SIG-M5 treated with dmso at 0.1 percent for 504 hours (cell line): ENCODE data around the gene CLCNKA.
"Not testable (repeated sequence)": the region's sequence is repeated elsewhere in the genome, so short reads cannot be mapped to it uniquely, and the experiment has no call there.

Source experiments
- DNase-seq: peaks from one replicate; lab custom pipeline; 2025; ENCODE audit not compliant: unreplicated experiment; lab: John Stamatoyannopoulos, UW

CLCNKA gene

DNA sequence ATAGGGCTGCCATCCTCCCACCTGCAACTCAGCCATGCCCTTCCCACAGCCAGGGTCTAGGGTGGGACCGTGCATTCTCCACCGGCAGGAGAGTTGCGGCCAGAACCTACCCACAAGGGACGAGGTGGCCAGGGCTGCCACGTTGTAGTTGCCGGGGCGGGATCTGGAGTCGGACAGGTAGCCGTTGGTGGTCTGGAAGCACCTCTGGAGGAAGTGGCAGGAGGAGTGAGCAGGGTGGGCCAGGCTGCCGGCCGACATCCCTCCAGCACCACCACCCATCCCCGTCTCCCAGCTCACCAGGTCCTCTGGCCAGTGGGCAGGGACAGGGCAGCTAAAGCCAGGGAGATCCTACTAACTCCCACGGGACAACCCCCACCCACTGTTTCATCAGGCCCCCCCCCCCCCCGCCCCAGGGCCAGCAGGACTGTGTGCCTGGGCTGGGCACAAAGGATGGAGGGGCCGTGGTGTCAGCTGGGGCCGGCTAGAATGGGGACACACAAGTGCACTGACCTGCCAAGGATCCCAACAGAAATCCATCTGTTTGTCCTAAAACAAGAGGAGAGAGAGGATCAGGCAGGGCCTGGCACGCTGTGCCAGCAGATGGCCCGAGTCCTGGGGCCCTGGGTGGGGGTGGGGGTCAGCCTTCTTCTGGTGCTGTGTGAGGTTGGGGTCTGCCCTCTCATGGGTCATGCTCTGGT is 40.3 kb downstream of the CLCNKA start:
- not testable (repeated sequence) for DNase-seq

- not testable (repeated sequence) for DNase-seq
Observed at GRCh38 chr1:16062687-16063075, 40.8 kb downstream of the CLCNKA start.

GRCh38 chr1:16063226-16063829 is 41.5 kb downstream of the CLCNKA start:
- DNase-seq = no peak

GRCh38 chr1:16063921-16064320 is 42.1 kb downstream of the CLCNKA start:
- DNase-seq = no peak

- DNase-seq = no peak
Observed at GRCh38 chr1:16064536-16065268, 42.9 kb downstream of the CLCNKA start.

DNA sequence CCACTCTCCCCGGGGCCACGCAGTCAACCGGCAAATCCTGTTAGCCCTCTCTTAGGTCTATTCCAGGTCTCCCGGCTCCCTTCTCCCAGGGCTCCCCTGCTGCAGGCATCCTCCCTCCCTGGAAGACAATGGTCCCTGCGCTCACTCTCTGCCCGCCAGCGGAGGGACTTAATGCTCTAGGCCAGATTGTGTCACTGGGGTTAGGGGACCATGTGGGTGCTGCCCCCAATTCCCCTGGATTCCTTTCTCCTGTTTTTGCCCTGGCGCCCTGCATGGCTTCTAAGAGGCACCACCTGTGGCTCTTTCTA is 43.4 kb downstream of the CLCNKA start:
- DNase-seq = no peak

GRCh38 chr1:16066245-16066644 is 44.4 kb downstream of the CLCNKA start:
- DNase-seq = no peak

DNA sequence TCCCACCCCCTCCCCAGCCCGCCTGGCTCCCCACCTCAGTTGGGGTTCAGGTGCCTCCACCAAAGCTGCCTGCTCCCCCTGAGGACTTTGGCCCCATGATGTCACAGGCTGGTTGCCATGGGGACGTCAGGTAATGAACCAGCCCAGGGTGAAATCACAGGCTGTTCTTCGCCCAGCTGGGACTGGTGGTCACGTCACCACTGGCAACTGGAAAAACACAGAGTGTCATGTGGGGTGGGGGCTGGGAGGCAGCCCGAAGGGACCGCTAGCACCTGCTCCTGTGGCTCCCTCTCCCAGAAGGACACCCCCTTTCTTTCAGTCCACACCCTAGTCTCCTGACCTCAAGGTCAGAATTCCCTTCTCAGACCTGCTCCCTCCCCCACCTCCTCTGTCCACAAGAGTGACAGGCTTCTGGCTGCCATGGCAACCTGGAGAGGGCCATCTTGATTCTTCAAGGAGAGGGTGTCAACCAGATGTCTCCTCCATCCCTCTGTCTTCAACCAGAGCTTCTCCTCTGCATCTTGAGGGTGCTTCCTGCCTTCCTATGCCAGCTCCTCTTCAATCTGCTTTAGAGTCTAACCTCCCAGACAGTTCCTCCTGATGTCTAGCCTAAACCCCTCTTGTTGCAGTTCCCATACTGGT is 45.4 kb downstream of the CLCNKA start:
- DNase-seq = no peak

GRCh38 chr1:16067933-16068332 is 46.1 kb downstream of the CLCNKA start:
- DNase-seq = no peak

- DNase-seq = no peak
Observed at GRCh38 chr1:16068356-16069270, 46.8 kb downstream of the CLCNKA start.

DNA sequence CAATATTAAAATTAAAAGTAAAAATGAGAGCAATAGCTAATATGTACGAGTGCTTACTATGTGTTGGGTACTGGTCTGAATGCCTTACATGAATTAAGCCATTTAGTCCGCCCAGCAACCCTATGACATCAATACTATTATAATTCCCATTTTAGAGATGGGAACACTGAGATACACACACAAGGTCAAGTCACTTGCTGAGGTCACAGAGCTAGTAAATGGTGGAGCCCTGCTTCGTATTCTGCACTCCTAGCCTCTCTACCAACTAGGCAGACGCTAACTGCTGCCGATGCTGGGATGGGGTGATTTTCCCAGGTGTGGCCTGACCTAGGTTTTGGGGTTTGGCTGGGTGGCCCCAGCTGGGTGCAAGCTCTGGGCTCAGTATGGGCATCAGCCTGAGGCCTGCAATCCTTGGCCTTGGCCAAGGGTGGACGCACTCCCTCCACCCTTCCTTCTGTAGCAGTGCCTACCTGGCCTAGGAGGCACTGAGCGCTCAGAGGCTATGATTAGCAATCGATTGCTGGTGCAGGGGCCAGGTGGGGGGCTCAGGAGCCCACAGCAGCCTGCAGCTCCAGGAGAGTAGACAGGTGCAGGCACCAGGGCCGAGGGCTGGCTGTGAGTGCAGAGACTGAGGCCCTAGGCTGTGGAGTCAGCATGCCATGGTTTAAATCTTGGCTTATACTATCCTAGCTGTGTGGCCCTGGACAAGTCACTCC is 49.0 kb downstream of the CLCNKA start:
- DNase-seq = no peak

- no peak for DNase-seq
Observed at GRCh38 chr1:16071614-16072013, 49.8 kb downstream of the CLCNKA start.

GRCh38 chr1:16072095-16072494 is 50.3 kb downstream of the CLCNKA start:
- DNase-seq = no peak

- no peak for DNase-seq
Observed at GRCh38 chr1:16072616-16073484, 51.0 kb downstream of the CLCNKA start.

GRCh38 chr1:16073490-16074119 is 51.8 kb downstream of the CLCNKA start, which contains the start of gene FAM131C:
FAM131C (minus strand) TSS chr1:16073651; CDS start chr1:16073442, 209 bp downstream.
- DNase-seq = no peak

DNA sequence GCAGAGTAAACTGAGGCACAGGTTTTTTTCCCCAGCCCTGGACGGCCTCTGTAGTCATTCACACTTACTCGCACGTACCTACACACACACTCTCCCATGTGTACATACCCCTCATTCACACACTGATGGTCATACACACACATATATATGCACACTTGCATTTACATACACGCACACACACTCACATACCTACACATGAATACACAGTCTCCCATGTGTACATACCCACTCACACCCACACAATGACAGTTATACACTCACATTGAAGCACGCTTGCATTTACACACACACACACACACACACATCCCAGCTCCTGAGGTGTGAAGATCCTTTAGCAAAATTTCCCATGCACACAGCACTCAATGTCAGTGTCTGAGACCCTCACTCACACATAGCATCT is 52.4 kb downstream of the CLCNKA start:
- no peak for DNase-seq

DNA sequence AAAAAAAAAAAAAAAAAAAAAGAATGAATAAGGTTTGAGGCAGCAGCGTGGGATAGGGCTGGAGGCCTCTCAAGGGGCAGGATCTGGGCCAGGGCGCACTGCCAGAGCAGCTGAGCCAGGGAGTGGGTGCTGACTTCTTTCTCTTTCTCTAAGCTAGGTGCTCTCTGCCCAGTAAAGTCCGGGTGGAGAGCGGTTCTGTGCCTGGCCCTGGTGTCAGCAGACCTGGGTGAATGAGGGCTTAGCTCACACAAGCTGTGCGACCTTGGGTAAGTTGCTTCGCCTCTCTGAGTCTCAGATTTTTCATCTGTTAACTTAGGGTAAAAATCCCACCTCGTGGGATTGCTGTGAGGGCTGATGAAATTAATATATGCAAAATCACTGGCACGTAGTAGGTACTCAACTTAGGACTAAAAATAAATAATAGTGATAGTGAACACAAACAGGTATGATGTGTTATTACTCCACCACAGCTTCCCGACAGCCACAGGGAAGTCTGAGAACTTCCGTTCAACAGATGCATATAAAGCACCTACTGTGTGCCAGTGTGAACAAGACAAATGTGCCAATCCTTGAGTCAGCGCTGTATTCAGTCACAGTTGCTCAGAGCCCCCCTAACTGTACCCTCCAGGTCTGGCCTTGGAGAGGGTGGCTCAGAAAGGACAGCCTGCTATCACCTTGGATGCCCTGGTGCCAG is 53.6 kb downstream of the CLCNKA start:
- no peak for DNase-seq
